GM19324 (cell line): Measurements from ENCODE around the gene HAUS6.
"Not testable (repeated sequence)": the region's sequence is repeated elsewhere in the genome, so short reads cannot be mapped to it uniquely, and the experiment has no call there.

ENCODE experiments used
- ATAC-seq: cut with Tn5 transposase; IDR thresholded peaks from one replicate; pipeline ENCODE4 v1.9.1; 2021; ENCODE audit warnings: mild to moderate bottlenecking, moderate library complexity; ENCODE audit not compliant: unreplicated experiment, low FRiP score

The HAUS6 gene

GRCh38 chr9:19117039-19117716, 14.5 kb upstream of the HAUS6 start:
- ATAC-seq: no peak

- no peak for ATAC-seq
Measured at GRCh38 chr9:19116107-19116790, 13.5 kb upstream of the HAUS6 start.

- ATAC-seq: no peak
Measured at GRCh38 chr9:19114680-19115270, 12.1 kb upstream of the HAUS6 start.

- ATAC-seq: no peak
Measured at GRCh38 chr9:19113964-19114679, 11.4 kb upstream of the HAUS6 start.

GRCh38 chr9:19113064-19113611, 10.4 kb upstream of the HAUS6 start:
- ATAC-seq: not testable (repeated sequence)

GRCh38 chr9:19108038-19108437, 5.3 kb upstream of the HAUS6 start:
- ATAC-seq: no peak

GRCh38 chr9:19104515-19105282, 2.0 kb upstream of the HAUS6 start:
- ATAC-seq: no peak

- ATAC-seq: peak; percentile 15
Measured at GRCh38 chr9:19102181-19102630, 498 bp downstream of the HAUS6 start.

- ATAC-seq: no peak
Measured at GRCh38 chr9:19101203-19101602, 1.5 kb downstream of the HAUS6 start.

GRCh38 chr9:19097431-19097830, 5.3 kb downstream of the HAUS6 start:
- ATAC-seq: not testable (repeated sequence)

GRCh38 chr9:19087106-19088000, 15.4 kb downstream of the HAUS6 start:
- ATAC-seq: no peak

- no peak for ATAC-seq
Measured at GRCh38 chr9:19085295-19085694, 17.4 kb downstream of the HAUS6 start.

- ATAC-seq: no peak
Measured at GRCh38 chr9:19074836-19075235, 27.9 kb downstream of the HAUS6 start.

- ATAC-seq: no peak
Measured at GRCh38 chr9:19074229-19074628, 28.5 kb downstream of the HAUS6 start.

GRCh38 chr9:19057033-19057432, 45.7 kb downstream of the HAUS6 start:
- no peak for ATAC-seq

- no peak for ATAC-seq
Measured at GRCh38 chr9:19050637-19051591, 51.8 kb downstream of the HAUS6 start.

GRCh38 chr9:19049917-19050636, 52.6 kb downstream of the HAUS6 start:
- no peak for ATAC-seq
